Neural cell (in vitro differentiated cells): ENCODE data around the gene ZIM2. TPM values are rescaled to one million over a fixed set of nuclear protein-coding genes. Genes with fewer than 3 reads are reported as not detected.

Experiments
- H2AFZ ChIP-seq: fragments of 200-600, 300-800 bp; sonication (generic), shearing (Covaris generic); 2 replicates; pipeline ENCODE4 v1.6.0; 2014; ENCODE audit warnings: low read depth, mild to moderate bottlenecking, antibody characterized with exemption, low read length, moderate library complexity
- H3F3A ChIP-seq: fragments of 200-600 bp; shearing (Covaris generic); 2 replicates; pipeline ENCODE4 v1.6.1; 2016; ENCODE audit warnings: mild to moderate bottlenecking, moderate library complexity, mixed read lengths, antibody characterized with exemption, low read length; ENCODE audit not compliant: insufficient read depth, poor library complexity, severe bottlenecking
- H3K27ac ChIP-seq: fragments of 200-600, 300-800 bp; sonication (generic), shearing (Covaris generic); 2 replicates; pipeline ENCODE4 v1.5.1; 2014; ENCODE audit warnings: mild to moderate bottlenecking, low read length, moderate library complexity
- H3K27me3 ChIP-seq: fragments of 300-800, 200-600 bp; sonication (generic), shearing (Covaris generic); 2 replicates; pipeline ENCODE4 v1.6.0; 2014; ENCODE audit warnings: mild to moderate bottlenecking, low read depth, low read length, moderate library complexity; ENCODE audit not compliant: insufficient read depth
- H3K36me3 ChIP-seq: fragments of 300-800, 200-600 bp; sonication (generic), shearing (Covaris generic); 2 replicates; pipeline ENCODE4 v1.5.1; 2014; ENCODE audit warnings: mild to moderate bottlenecking, antibody characterized with exemption, low read length, moderate library complexity; ENCODE audit not compliant: insufficient read depth
- H3K4me2 ChIP-seq: fragments of 300-800, 200-600 bp; sonication (generic), shearing (Covaris generic); 2 replicates; pipeline ENCODE4 v1.6.0; 2014; ENCODE audit warnings: mild to moderate bottlenecking, low read length
- H3K4me3 ChIP-seq: fragments of 300-800, 200-600 bp; sonication (generic), shearing (Covaris generic); 2 replicates; pipeline ENCODE4 v1.5.1; 2014; ENCODE audit warnings: mild to moderate bottlenecking, low read length, moderate library complexity
- H3K79me2 ChIP-seq: fragments of 200-600 bp; shearing (Covaris generic); replicated peaks from 2 replicates; pipeline ENCODE4 v1.6.0; 2014; ENCODE audit warnings: mild to moderate bottlenecking, low read length, moderate library complexity; ENCODE audit not compliant: insufficient read depth
- H3K9ac ChIP-seq: fragments of 300-800, 200-600 bp; sonication (generic), shearing (Covaris generic); 2 replicates; pipeline ENCODE4 v1.6.1; 2016; ENCODE audit warnings: mild to moderate bottlenecking, low read length, mixed read lengths
- H3K9me2 ChIP-seq: fragments of 200-600 bp; shearing (Covaris generic); 2 replicates; pipeline ENCODE4 v1.6.1; 2016; ENCODE audit warnings: mild to moderate bottlenecking, low read length, mixed read lengths; ENCODE audit not compliant: insufficient read depth
- H3K9me3 ChIP-seq: fragments of 200-600, 300-800 bp; sonication (generic), shearing (Covaris generic); 2 replicates; pipeline ENCODE4 v1.6.1; 2016; ENCODE audit warnings: mild to moderate bottlenecking, mixed run types, low read length, moderate library complexity, mixed read lengths
- H4K20me1 ChIP-seq: fragments of 200-600 bp; shearing (Covaris generic); 2 replicates; pipeline ENCODE4 v1.6.1; 2016; ENCODE audit warnings: mild to moderate bottlenecking, mixed run types; ENCODE audit not compliant: insufficient read depth
- EP300 ChIP-seq: fragments of 450-650 bp; conservative IDR thresholded peaks from 2 replicates; pipeline ENCODE4 v1.6.1; 2014; ENCODE audit warnings: antibody characterized with exemption, mild to moderate bottlenecking, moderate library complexity; ENCODE audit not compliant: poor library complexity, severe bottlenecking
- EZH2 ChIP-seq: fragments of 200-600, 300-800 bp; shearing (Covaris generic), sonication (generic); IDR thresholded peaks from 2 replicates; pipeline ENCODE4 v1.6.1; 2014; ENCODE audit warnings: antibody characterized with exemption, low read length, borderline replicate concordance, mild to moderate bottlenecking; ENCODE audit not compliant: insufficient read depth, poor library complexity, severe bottlenecking
- MXI1 ChIP-seq: fragments of 450-650 bp; conservative IDR thresholded peaks from 2 replicates; pipeline ENCODE4 v1.6.1; 2014; ENCODE audit warnings: antibody characterized with exemption, mild to moderate bottlenecking; ENCODE audit not compliant: poor library complexity, severe bottlenecking
- POLR2AphosphoS5 ChIP-seq: IDR thresholded peaks from 2 replicates; pipeline ENCODE4 v1.6.1; 2012
- RAD21 ChIP-seq: fragments of 450-650 bp; conservative IDR thresholded peaks from 2 replicates; pipeline ENCODE4 v1.6.1; 2014; ENCODE audit warnings: antibody characterized with exemption, mild to moderate bottlenecking, moderate library complexity
- SMC3 ChIP-seq: fragments of 450-650 bp; conservative IDR thresholded peaks from 2 replicates; pipeline ENCODE4 v1.6.1; 2014; ENCODE audit warnings: antibody characterized with exemption, mild to moderate bottlenecking, moderate library complexity; ENCODE audit not compliant: poor library complexity
- TAF1 ChIP-seq: IDR thresholded peaks from 2 replicates; pipeline ENCODE4 v1.6.1; 2012; ENCODE audit warnings: low read depth
- polyA plus RNA-seq: library from polyadenylated mRNA; depleted of rRNA; stranded (reverse); fragments of >200 nt; gene quantifications from 2 replicates; pipeline ENCODE4 v1.2.3, GENCODE V29; 2014
- TF ChIP-seq, protein P1 (sequence below): fragments of 450-650 bp; IDR thresholded peaks from 2 replicates; pipeline ENCODE4 v1.5.1; 2014; ENCODE audit warnings: antibody characterized with exemption, mild to moderate bottlenecking, moderate library complexity; ENCODE audit not compliant: poor library complexity, severe bottlenecking
- TF ChIP-seq, protein P2 (sequence below): IDR thresholded peaks from 2 replicates; pipeline ENCODE4 v1.6.1; 2012; ENCODE audit warnings: borderline replicate concordance

The ZIM2 gene
- polyA plus RNA-seq, 1 donor from 2014 or later: not detected

DNA sequence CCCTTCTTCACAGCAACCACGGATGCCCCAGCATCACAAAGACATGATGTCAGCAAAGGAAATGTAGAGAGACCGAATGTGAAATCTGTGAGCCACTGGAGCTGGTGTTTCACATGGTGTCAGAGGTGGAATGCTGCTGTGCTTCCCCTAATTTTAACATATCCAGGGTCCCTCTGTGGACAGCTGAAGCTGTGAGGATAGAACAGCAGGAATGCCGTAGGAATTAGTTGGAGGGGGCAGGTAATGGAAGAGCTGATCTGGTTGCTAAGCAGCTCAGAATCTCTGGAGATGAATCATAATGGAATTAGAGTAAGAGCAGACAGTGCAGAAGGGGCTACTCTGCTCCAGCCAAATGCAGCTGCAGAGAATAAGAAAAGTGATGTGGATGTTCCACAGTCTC lies 100.0 kb downstream of the ZIM2 start:
- Histone ChIP-seq H4K20me1 (no peaks in the 10 kb centered on the region), H3K36me3 (no peaks in the 10 kb centered on the region), H3K9ac (no peak overlapping the region), H3K9me3 (no peaks in the 10 kb centered on the region), H3K4me3 (no peak overlapping the region), H3K27ac (peak overlapping the region; percentile 51), H3K27me3 (no peaks in the 10 kb centered on the region), H3K79me2 (no peaks in the 10 kb centered on the region), H3K4me2 (no peak overlapping the region), H2AFZ (no peak overlapping the region), H3F3A (no peaks in the 10 kb centered on the region), H3K9me2 (no peaks in the 10 kb centered on the region)
- TF ChIP-seq SMC3 (no peak), RAD21 (no peak), TAF1 (no peak), POLR2AphosphoS5 (peak; percentile 20)
- TF ChIP-seq, protein P1, sequence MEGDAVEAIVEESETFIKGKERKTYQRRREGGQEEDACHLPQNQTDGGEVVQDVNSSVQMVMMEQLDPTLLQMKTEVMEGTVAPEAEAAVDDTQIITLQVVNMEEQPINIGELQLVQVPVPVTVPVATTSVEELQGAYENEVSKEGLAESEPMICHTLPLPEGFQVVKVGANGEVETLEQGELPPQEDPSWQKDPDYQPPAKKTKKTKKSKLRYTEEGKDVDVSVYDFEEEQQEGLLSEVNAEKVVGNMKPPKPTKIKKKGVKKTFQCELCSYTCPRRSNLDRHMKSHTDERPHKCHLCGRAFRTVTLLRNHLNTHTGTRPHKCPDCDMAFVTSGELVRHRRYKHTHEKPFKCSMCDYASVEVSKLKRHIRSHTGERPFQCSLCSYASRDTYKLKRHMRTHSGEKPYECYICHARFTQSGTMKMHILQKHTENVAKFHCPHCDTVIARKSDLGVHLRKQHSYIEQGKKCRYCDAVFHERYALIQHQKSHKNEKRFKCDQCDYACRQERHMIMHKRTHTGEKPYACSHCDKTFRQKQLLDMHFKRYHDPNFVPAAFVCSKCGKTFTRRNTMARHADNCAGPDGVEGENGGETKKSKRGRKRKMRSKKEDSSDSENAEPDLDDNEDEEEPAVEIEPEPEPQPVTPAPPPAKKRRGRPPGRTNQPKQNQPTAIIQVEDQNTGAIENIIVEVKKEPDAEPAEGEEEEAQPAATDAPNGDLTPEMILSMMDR: no peak
- TF ChIP-seq, protein P2, sequence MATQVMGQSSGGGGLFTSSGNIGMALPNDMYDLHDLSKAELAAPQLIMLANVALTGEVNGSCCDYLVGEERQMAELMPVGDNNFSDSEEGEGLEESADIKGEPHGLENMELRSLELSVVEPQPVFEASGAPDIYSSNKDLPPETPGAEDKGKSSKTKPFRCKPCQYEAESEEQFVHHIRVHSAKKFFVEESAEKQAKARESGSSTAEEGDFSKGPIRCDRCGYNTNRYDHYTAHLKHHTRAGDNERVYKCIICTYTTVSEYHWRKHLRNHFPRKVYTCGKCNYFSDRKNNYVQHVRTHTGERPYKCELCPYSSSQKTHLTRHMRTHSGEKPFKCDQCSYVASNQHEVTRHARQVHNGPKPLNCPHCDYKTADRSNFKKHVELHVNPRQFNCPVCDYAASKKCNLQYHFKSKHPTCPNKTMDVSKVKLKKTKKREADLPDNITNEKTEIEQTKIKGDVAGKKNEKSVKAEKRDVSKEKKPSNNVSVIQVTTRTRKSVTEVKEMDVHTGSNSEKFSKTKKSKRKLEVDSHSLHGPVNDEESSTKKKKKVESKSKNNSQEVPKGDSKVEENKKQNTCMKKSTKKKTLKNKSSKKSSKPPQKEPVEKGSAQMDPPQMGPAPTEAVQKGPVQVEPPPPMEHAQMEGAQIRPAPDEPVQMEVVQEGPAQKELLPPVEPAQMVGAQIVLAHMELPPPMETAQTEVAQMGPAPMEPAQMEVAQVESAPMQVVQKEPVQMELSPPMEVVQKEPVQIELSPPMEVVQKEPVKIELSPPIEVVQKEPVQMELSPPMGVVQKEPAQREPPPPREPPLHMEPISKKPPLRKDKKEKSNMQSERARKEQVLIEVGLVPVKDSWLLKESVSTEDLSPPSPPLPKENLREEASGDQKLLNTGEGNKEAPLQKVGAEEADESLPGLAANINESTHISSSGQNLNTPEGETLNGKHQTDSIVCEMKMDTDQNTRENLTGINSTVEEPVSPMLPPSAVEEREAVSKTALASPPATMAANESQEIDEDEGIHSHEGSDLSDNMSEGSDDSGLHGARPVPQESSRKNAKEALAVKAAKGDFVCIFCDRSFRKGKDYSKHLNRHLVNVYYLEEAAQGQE: peak; percentile 52

GRCh38 chr19:56736571-56736970 lies 104.0 kb downstream of the ZIM2 start:
- H3K9me2 ChIP-seq: no peaks in the 10 kb centered on the region
- H3F3A ChIP-seq: no peaks in the 10 kb centered on the region
- H3K4me2 ChIP-seq: no peak overlapping the region
- H3K4me3 ChIP-seq: no peak overlapping the region
- no peak overlapping the region for H2AFZ ChIP-seq
- H3K9ac ChIP-seq: no peak overlapping the region
- no peak overlapping the region for H3K27ac ChIP-seq
- TF ChIP-seq RAD21: no peak
- no peak for TF ChIP-seq MXI1
- TF ChIP-seq SMC3: no peak
- TF ChIP-seq, protein P2: no peak
- TF ChIP-seq POLR2AphosphoS5: no peak
- TF ChIP-seq EZH2: no peak
- TF ChIP-seq EP300: no peak
- TF ChIP-seq, protein P1: no peak
- no peak for TF ChIP-seq TAF1
- no peaks in the 10 kb centered on the region for H3K27me3 ChIP-seq
- H3K9me3 ChIP-seq: peaks cover 4% of the 10 kb centered on the region
- H4K20me1 ChIP-seq: no peaks in the 10 kb centered on the region
- H3K79me2 ChIP-seq: no peaks in the 10 kb centered on the region
- no peaks in the 10 kb centered on the region for H3K36me3 ChIP-seq
